Pons (tissue), 1 donor: ENCODE data around the gene PER3.

Source experiments
- DNase-seq: peaks from one replicate; pipeline ENCODE4 v3.0.0-alpha.2; 2016; ENCODE audit warnings: low spot score

PER3 gene

GRCh38 chr1:7783826-7784491 lies at the start of gene PER3:
Gene PER3, plus strand, starts transcription at chr1:7784291. Its CDS starts 587 bp downstream, at chr1:7784878.
- peak; percentile 96 for DNase-seq

- DNase-seq = no peak
Observed at GRCh38 chr1:7738044-7738443, 46.0 kb upstream of the PER3 start.

- no peak for DNase-seq
Observed at GRCh38 chr1:7743346-7743745, 40.7 kb upstream of the PER3 start.

- no peak for DNase-seq
Observed at GRCh38 chr1:7744882-7745281, 39.2 kb upstream of the PER3 start.

- DNase-seq = no peak
Observed at GRCh38 chr1:7745783-7746182, 38.3 kb upstream of the PER3 start.

DNA sequence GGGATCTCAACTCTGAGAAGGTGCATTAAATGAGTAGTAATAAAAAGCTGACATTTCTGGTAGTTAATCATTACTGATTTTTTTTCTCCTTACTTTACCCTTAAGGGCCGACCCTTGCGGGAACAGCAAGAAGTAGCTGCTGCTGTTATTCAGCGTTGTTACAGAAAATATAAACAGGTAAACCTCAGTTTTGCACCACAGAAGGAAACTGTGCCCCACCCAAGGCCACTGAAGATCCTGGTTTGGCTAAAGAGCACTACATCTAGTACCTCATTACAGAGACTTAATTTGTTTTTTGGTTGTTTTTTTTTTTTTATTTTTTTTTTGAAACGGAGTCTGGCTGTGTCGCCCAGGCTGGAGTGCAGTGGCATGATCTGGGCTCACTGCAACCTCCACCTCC lies 36.5 kb upstream of the PER3 start:
- no peak for DNase-seq

DNA sequence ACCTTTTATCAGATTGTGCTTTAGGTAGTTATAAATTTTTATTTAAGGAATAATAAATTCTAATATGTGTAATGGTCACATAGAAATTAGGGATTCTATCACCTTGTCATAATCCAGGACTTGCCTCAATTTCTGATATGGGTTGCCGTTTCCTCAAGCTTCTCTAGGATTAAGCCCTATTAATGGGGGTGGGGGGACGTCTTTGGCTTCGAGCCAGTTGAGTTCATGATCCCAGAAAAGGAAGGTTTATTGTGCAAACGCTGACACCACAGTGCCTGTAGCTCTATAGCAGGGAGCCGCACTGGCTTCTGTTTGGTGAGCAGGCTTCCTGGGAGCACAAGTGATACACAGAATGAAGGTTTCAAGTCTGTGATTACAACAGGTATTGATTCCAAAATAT lies 35.0 kb upstream of the PER3 start:
- DNase-seq = no peak

DNA sequence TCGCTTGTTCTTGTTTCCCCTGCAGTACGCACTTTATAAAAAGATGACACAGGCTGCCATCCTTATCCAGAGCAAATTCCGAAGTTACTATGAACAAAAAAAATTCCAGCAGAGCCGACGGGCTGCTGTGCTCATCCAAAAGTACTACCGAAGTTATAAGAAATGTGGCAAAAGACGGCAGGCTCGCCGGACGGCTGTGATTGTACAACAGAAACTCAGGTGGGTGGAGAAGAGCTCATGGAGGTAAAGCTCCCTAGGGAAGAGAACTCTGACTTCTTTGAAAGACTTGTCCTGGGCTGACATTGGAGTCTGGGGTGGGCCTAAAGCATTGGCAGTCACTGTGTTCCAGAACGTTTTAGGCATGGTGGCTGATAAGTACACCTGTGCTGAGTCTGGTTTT lies 32.9 kb upstream of the PER3 start:
- DNase-seq = no peak

- DNase-seq = peak; percentile 89
Observed at GRCh38 chr1:7752512-7753417, 31.3 kb upstream of the PER3 start.

GRCh38 chr1:7753641-7754040 lies 30.4 kb upstream of the PER3 start:
- no peak for DNase-seq

- DNase-seq = peak; percentile 51
Observed at GRCh38 chr1:7754234-7754633, 29.9 kb upstream of the PER3 start.

DNA sequence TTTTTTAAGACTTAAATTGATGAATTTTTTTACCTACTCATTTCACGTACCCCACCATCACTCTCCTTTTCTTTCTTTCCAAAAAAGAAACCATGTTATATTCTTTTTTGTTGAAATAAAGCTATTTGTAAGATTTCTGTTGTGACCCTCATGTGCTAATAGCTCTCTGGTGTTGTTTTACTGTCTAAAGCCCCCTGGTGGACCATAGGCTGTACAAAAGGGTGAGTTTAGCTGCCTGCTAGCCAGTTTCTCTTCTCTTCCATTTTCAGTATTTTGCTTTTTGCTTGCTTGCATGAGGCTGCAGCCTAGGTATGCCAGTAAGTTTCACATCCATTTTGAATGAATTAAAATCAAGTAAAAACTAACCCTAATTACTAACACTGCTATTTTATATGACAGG lies 28.6 kb upstream of the PER3 start:
- DNase-seq = no peak

- DNase-seq = no peak
Observed at GRCh38 chr1:7760245-7760644, 23.8 kb upstream of the PER3 start.

GRCh38 chr1:7761103-7761502 lies 23.0 kb upstream of the PER3 start:
- no peak for DNase-seq

GRCh38 chr1:7767176-7767575 lies 16.9 kb upstream of the PER3 start:
- no peak for DNase-seq

DNA sequence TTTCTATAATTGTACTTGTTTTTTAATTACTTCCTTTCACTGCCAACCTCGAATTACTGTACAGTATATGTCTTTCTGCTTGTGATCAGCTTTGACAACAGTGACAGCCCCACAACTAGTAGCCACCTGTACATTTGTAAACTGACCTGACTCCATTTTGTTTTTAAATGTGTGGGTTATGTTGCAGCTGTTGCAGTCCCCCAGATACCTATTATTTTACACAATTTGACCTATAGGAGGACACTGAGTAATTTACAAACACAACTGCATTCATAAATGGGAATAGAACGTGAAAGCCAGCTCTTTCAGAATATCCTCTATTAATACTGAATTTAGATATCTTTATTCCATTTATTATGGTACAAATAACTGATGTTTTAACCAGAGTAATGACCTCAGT lies 15.5 kb upstream of the PER3 start:
- DNase-seq = no peak

- DNase-seq = no peak
Observed at GRCh38 chr1:7769673-7770412, 14.2 kb upstream of the PER3 start.

DNA sequence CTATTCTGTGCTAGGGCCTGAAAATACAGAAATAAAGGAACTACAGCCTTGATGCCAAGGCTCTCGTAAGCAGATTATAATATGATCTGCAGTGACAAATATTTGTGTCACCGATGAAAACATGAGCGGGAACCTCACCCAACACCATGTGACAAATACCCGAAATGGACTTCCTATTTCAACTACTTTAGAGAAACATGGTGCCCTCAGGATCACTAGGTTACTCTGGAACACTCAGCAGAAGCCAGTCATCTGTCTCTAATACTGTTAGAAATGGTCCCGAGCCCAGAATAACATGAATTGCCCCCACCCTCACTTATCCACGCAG lies 13.5 kb upstream of the PER3 start:
- DNase-seq = no peak

DNA sequence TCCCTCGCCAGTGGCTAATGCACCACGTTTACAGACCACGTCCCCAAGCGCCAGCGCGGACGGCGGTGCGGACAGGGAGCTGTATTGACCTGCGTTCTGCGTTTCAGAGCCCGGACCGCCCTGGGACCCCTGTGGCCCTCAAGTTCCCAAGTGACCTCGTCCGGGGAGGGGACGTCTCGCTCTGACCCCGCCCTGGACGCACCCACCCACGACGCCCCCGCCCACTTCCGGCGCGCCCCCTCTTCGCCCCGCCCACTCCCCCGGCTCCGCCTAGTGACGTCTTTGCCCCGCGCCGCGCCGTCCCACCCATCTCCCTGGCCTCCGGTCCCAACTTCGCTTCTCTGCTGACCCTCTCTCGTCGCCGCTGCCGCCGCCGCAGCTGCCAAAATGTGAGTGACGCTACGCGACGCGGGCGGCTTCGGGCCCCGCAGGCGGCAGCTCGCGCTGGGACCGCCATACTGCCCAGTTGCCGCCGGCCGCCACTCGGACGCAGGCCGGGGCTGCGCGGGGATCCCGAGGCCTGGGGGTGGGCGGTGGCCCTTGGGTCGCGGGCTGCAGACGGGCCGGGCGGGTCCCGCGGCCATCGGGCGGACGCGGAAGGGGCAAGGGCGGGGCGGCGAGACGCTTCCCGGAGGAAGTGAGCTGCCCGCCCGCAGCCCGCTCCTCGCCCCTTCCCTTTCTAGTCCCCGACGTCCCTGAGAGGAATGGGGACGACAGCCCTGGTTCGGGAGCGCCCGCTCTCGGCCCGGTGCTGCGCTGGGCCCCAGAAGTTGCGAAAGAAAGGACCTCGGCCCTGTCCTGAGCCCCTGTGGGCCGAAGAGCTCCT lies 12.9 kb upstream of the PER3 start, which contains the start of gene VAMP3:
VAMP3 (plus strand) TSS at position 300 of the 826 bp plus-strand sequence; CDS start at position 388, 88 bp downstream.
- DNase-seq = peak; percentile 69

DNA sequence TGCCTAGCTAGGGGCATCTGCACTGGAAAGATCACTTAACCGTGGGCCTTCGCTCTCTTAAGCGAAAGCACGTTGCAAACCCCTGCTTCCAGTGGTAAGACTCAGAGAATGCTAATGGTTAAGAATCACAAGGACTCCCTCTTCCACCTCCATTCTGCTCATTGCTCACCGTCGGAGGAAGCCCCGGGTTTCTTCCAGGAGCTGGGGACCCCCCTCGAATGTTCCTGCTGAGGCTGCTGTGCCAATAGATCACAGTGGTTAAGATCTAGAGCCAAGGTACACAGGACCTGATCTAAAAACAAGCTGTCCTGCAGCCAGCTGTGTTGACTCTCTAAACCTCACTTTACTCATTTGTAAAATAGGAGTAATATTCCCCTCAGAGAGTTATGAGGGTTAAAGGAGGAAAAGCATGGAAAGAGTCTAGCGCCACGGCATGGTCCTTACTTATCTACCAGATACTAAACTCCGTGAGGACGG lies 12.2 kb upstream of the PER3 start:
- no peak for DNase-seq

DNA sequence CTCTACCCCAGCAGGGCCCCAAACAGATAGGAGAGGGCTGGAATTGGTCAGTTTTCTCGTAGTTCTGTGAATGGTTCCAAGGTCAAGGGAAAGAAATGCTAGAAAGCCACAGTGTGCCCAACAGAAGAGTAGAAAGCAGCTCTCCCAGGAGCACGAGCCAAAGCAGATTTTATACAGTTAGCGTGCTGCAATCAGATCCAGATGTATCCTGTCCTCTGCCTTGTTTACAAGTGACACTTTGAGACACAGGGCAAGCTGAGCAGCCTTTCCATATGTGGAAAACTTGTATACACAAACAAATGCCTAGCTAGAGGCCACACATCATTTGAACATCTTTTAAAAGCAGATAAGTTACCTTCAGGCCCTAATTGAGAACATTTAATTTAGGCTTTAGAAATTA lies 6.5 kb upstream of the PER3 start:
- DNase-seq = no peak

- no peak for DNase-seq
Observed at GRCh38 chr1:7778133-7778628, 5.9 kb upstream of the PER3 start.
